Stimulated activated naive CD4-positive, alpha-beta T cell (primary cell): ENCODE data around the gene TMEM43.
A peak's percentile ranks its signal among the peaks of the same experiment; 100 is the strongest.

Experiments
- DNase-seq, 6 experiments: peaks; one replicate each; lab custom pipeline; 2025; lab: John Stamatoyannopoulos, UW

Gene TMEM43

DNA sequence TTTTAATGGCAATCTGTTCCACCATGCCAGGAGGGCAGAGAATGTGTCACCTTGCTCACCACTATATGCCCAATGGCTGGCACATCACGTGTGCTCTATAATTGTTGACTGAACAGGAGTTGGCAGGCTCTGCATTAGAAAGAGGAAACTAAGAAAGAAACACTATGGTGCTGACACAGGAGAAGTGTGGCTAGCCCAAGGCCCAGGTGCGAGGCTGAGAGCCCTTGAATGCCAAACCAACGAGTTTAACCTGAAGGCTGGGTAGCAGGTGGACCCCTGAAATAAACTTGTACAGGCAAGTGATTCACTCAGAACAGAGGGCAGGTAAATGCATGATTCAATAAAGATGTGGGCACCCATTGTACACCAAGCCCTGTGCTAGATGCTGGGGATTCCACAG lies 2.6 kb upstream of the TMEM43 start:
- no peak for DNase-seq

- no peak for DNase-seq
Measured at GRCh38 chr3:14123308-14124222, 1.3 kb upstream of the TMEM43 start.

GRCh38 chr3:14124223-14124614 lies 633 bp upstream of the TMEM43 start:
- peak in 3 of 6 experiments; percentile 31 to 76 (median 55) for DNase-seq

DNA sequence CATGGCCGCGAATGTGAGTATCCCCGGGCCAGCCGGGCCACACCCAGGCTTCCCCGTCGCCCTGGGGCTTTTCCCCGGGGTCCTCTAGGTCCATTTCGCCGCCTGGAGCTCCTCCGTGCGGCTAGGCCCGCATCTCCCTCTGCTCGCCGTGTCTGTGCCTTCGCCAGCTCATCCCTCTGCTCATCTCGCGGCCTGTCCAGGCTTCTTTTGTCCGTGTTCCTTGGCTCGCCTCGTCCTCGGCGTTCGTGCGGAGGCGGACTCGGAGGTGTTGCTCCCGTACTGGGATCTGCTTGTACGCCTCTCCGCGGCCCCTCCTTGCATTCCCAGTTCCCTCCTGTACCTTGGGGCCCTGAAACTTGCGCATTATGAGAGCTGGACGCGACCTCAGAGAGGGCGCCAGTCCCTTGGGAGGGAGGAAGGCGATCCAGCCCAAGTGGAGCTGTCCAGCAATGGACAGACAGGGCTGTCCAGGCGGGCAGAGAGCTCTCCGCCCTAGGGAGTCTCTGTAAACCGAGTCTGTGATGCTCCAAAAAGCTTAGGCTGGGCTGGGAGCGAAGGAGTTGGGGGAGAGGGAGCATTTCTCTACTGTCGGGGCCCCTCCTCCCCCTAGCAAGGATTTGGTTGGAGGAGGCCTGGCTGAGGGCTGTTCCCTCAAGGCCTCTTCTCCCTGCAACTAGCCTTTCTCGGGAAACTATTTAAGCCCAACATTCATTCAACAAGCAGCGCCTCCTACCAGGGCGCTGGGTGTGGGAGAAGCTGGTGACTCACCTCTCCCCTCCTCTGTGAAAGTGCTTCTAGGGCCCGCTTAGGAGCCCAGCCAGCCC lies 553 bp downstream of the TMEM43 start:
- DNase-seq: peak in 1 of 6 experiments; percentile 17

GRCh38 chr3:14126017-14126886 lies 1.4 kb downstream of the TMEM43 start:
- no peak for DNase-seq

GRCh38 chr3:14126887-14127505 lies 2.1 kb downstream of the TMEM43 start:
- DNase-seq: no peak

DNA sequence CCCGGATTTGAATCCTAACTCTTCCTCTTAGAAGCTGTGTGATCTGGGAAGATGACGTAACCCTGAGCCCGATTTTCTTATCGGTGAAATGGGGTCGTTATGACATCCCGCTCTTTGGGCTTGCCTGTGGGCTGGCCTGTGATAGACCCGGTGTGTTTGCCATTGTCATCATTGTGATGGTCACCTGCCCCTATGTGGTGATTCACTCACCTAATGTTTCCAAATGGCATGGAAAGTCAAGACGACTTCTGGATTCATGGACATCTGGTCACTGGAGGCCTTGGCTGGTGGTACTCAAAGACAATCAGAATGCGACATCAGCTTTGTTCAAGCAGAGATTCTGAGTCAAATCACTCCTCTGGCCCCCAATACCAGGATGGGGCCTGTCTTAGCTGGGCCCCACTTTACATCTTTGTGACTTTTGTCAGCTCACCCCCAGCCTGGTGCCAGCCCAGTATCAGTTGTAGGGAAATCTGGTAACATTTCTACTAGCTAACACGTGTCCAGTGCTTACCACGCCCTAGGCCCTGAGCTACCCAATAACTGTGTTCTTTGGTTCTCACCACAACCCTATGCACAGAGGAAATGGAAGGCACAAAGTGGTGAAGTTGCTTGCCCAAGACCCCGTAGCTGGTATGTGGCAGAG lies 2.8 kb downstream of the TMEM43 start:
- DNase-seq: no peak

DNA sequence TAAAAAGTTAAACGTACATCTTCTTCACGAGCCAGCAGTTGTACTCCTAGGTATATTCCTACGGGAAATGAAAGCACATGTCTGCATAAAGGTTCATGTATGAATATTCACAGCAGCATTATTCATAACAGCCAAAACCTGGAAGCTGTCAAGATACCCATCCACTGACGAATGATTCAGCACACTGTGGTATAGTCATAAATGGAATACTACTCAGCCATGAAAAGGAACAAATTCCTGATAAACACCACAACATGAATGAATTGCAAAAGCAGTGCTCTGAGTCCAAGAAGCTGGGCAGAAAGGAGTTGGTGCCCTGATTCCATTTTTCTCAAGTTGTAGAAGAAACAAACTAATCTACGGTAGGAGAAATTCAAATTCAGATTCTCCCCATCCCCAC lies 3.9 kb downstream of the TMEM43 start:
- DNase-seq: no peak

DNA sequence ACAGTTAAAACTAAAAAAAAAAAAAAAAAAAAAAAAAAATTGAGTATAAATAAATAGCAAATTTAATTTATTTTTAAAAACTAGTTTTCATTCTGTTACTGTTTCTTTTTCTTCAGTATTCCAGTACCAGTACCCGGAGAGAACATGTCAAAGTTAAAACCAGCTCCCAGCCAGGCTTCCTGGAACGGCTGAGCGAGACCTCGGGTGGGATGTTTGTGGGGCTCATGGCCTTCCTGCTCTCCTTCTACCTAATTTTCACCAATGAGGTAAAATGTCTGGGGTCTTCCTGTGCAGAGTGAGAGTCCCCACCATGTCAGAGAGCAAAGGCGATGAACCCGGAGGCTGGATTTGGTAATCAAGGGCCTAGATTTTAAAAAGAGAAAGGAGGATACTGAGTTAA lies 4.4 kb downstream of the TMEM43 start:
- no peak for DNase-seq

- DNase-seq: no peak
Measured at GRCh38 chr3:14130230-14130629, 5.4 kb downstream of the TMEM43 start.

- DNase-seq: no peak
Measured at GRCh38 chr3:14130707-14131106, 5.9 kb downstream of the TMEM43 start.

GRCh38 chr3:14131134-14131533 lies 6.3 kb downstream of the TMEM43 start:
- DNase-seq: no peak

GRCh38 chr3:14132120-14132519 lies 7.3 kb downstream of the TMEM43 start:
- no peak for DNase-seq

DNA sequence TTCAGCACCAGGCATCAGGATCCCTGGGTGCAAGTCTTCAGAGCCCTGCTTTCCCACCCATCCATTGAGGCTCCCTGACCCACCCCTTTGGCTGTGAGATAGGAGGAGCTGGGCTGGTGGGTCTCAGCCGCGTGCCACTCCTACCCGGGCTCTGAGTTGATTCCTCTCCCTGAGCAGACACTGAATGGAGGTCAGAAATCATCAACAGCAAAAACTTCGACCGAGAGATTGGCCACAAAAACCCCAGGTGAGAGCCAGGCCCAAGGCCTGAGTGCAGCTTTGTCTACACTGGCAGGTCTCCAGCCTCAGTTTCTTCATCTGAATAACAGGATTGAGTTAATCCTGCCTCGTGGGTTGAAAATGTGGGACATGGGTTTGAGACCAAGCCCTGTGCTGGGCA lies 7.8 kb downstream of the TMEM43 start:
- no peak for DNase-seq

GRCh38 chr3:14133188-14133800 lies 8.4 kb downstream of the TMEM43 start:
- DNase-seq: no peak

- DNase-seq: no peak
Measured at GRCh38 chr3:14133876-14134275, 9.0 kb downstream of the TMEM43 start.

DNA sequence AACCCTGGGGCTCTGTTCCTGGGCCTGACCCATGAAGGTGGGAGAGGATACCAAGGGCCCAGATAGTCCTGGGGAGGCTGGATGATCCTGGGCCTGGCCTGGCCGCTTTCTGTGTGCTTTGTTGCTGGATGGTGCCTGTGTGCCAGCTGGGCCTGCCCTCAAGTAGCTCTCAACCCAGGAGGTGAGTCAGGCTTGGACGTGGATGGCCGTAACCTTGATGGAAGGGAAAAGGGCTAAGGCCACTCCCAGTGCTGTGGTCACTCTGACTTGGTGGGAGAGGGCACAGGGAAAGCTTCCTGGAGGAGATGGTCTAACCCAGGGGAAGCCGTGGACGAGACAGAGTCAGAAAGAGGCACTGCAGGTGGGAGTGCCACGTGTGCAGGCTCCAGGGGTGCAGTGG lies 9.4 kb downstream of the TMEM43 start:
- DNase-seq: no peak

DNA sequence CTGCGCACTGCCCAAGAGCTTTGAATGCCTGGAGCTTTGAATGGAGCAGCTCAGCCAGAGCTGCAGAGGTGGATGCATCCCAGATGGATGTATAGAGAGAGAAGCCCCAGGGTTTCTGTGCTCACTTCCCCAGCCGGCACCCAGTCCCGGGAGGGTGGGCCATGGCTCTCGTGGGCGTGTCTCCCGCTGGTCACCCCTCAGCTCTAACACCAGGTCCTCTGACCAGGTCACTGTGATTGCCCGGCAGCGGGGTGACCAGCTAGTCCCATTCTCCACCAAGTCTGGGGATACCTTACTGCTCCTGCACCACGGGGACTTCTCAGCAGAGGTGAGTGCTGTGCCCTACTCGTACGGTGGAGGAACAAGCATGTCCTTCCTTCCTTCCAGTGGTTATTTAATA lies 10.7 kb downstream of the TMEM43 start:
- no peak for DNase-seq

DNA sequence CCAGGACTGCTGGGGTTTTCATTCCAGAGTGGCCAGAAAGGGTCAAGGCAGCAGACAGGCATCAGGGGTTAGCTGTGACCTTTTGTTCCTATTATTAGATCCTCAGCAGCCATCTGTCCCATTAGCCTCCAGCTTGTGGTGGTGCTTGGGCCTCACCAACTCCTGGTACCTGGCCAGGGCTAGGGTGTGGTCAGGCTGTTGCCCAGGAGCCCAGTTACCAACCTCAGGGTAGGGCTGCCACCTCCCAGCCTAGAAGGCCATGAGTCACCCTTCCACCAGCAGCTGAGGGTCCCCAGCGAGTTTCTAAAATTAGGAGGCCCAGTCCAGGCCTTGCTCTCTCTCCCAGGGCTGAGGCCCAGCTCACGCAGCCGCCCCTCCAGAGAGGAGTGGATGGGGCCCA lies 12.2 kb downstream of the TMEM43 start:
- DNase-seq: no peak

GRCh38 chr3:14137445-14137844 lies 12.6 kb downstream of the TMEM43 start:
- no peak for DNase-seq
